ENCODE results near the gene RBM7. TPM values are rescaled to one million over a fixed set of nuclear protein-coding genes. Genes with fewer than 3 reads are reported as not detected.
A peak's percentile ranks its signal among the peaks of the same experiment; 100 is the strongest.

Gene RBM7
- total and polyA plus RNA-seq, 2 experiments from 2014 or later: 20.6 to 35.2 TPM

- no peak for TF ChIP-seq CTCF (IDR thresholded peaks at IDR 0.05; ENCODE audit: low read depth, low read length)
Observed at GRCh38 chr11:114375052-114375451, 25.4 kb upstream of the RBM7 start.

GRCh38 chr11:114377612-114378267, 22.7 kb upstream of the RBM7 start:
- H3K27ac ChIP-seq: no peak overlapping the region
- TF ChIP-seq CTCF (IDR thresholded peaks at IDR 0.05; ENCODE audit: low read depth, low read length): no peak
- no peaks in the 10 kb centered on the region for H3K4me1 ChIP-seq (ENCODE audit: low read depth)
- no peaks in the 10 kb centered on the region for H3K9me3 ChIP-seq (ENCODE audit: low read depth)
- H3K27me3 ChIP-seq: no peaks in the 10 kb centered on the region
- H3K4me3 ChIP-seq: no peak overlapping the region
- no peaks in the 10 kb centered on the region for H3K36me3 ChIP-seq
- peak in 1 of 2 donors; percentile 34 for DNase-seq (ENCODE audit: low read depth in 1 of 2, low spot score in 1 of 2)

More at GRCh38 chr11:114375052-114375451, 25.4 kb upstream of the RBM7 start:
- no peaks in the 10 kb centered on the region for H3K4me1 ChIP-seq (ENCODE audit: low read depth)
- no peaks in the 10 kb centered on the region for H3K9me3 ChIP-seq (ENCODE audit: low read depth)
- no peak for DNase-seq (ENCODE audit: low read depth in 1 of 2, low spot score in 1 of 2)
- H3K27me3 ChIP-seq: no peaks in the 10 kb centered on the region
- H3K27ac ChIP-seq: no peak overlapping the region
- H3K4me3 ChIP-seq: no peak overlapping the region
- no peaks in the 10 kb centered on the region for H3K36me3 ChIP-seq

GRCh38 chr11:114379394-114380069, 20.9 kb upstream of the RBM7 start:
- no peak for TF ChIP-seq CTCF (IDR thresholded peaks at IDR 0.05; ENCODE audit: low read depth, low read length)
- Histone ChIP-seq H3K27me3 (no peaks in the 10 kb centered on the region), H3K36me3 (no peaks in the 10 kb centered on the region), H3K27ac (no peak overlapping the region), H3K4me1 (ENCODE audit: low read depth) (no peaks in the 10 kb centered on the region), H3K4me3 (no peak overlapping the region), H3K9me3 (ENCODE audit: low read depth) (no peaks in the 10 kb centered on the region)
- no peak for DNase-seq (ENCODE audit: low read depth in 1 of 2, low spot score in 1 of 2)

GRCh38 chr11:114382509-114382908, 18.0 kb upstream of the RBM7 start:
- TF ChIP-seq CTCF (IDR thresholded peaks at IDR 0.05; ENCODE audit: low read depth, low read length): no peak
- no peaks in the 10 kb centered on the region for H3K4me1 ChIP-seq (ENCODE audit: low read depth)
- H3K4me3 ChIP-seq: no peak overlapping the region
- H3K9me3 ChIP-seq (ENCODE audit: low read depth): no peaks in the 10 kb centered on the region
- no peaks in the 10 kb centered on the region for H3K36me3 ChIP-seq
- H3K27ac ChIP-seq: no peak overlapping the region
- no peak for DNase-seq (ENCODE audit: low read depth in 1 of 2, low spot score in 1 of 2)
- no peaks in the 10 kb centered on the region for H3K27me3 ChIP-seq

- no peaks in the 10 kb centered on the region for H3K36me3 ChIP-seq
- no peak for DNase-seq (ENCODE audit: low read depth in 1 of 2, low spot score in 1 of 2)
- no peaks in the 10 kb centered on the region for H3K4me1 ChIP-seq (ENCODE audit: low read depth)
- TF ChIP-seq CTCF (IDR thresholded peaks at IDR 0.05; ENCODE audit: low read depth, low read length): no peak
- H3K4me3 ChIP-seq: no peak overlapping the region
- no peaks in the 10 kb centered on the region for H3K9me3 ChIP-seq (ENCODE audit: low read depth)
- no peaks in the 10 kb centered on the region for H3K27me3 ChIP-seq
- H3K27ac ChIP-seq: no peak overlapping the region
Observed at GRCh38 chr11:114384487-114384886, 16.0 kb upstream of the RBM7 start.
